Right cardiac atrium (tissue), 5 donors: ENCODE measurements around the gene CCSER1. TPM values are rescaled to one million over a fixed set of nuclear protein-coding genes. Genes with fewer than 3 reads are reported as not detected.

Source experiments
- ATAC-seq, 2 donors: fragments of 200-7000 bp; cut with Tn5 transposase; one replicate each; pipeline versions ENCODE4 v1.8.0 to v1.9.1; 2020; ENCODE audit warnings: moderate library complexity in 2 of 2, mild to moderate bottlenecking in 1 of 2
- DNase-seq, 3 donors: peaks; one replicate each; pipeline ENCODE4 v3.0.0-alpha.2; 2020
- H3K27ac ChIP-seq: one replicate; pipeline ENCODE4 v1.5.1; 2013; ENCODE audit warnings: mild to moderate bottlenecking, low read length, control low read depth, moderate library complexity
- H3K27me3 ChIP-seq: one replicate; pipeline ENCODE4 v1.6.1; 2013; ENCODE audit not compliant: control insufficient read depth, insufficient read depth
- H3K4me1 ChIP-seq: one replicate; pipeline ENCODE4 v1.6.1; 2013; ENCODE audit warnings: low read length; ENCODE audit not compliant: control insufficient read depth, insufficient read depth
- H3K4me3 ChIP-seq: one replicate; pipeline ENCODE4 v1.5.1; 2013; ENCODE audit warnings: low read length, control low read depth
- H3K9me3 ChIP-seq: one replicate; pipeline ENCODE4 v1.6.1; 2013; ENCODE audit warnings: low read length; ENCODE audit not compliant: control insufficient read depth
- WGBS: extraction: QIAGEN DNeasy Blood & Tissue Kit; methylation state at CpG from one replicate; pipeline ENCODE4 v1.1.7; 2013; 5-methylcytosine and 5-hydroxymethylcytosine counted together
- intact Hi-C, 4 donors: fragments of 100-400 bp; cut with DNase I; formaldehyde crosslinking; loops; one replicate each; pipeline versions ENCODE4 v1.11.0 to v1.14.0; 2022 to 2023
- polyA plus RNA-seq: library from polyadenylated mRNA; stranded (reverse); fragments of 200-250 nt; gene quantifications from one replicate; pipeline ENCODE4 v1.2.3, GENCODE V29; 2013
- total RNA-seq, 4 donors: library from RNA; stranded (reverse); fragmentation: NEBNext Ultra II Directional; extraction: Animal tissue kit (Norgen Biotek cat#: 25700); gene quantifications; one replicate each; pipeline ENCODE4 v1.2.1, GENCODE V29; 2021
- donor health status: healthy with polysubstance abuse.
- donor health status: DM: no; HTN: yes; CAD: no.
- donor health status: DM: no; HTN: no; CAD: no.
- donor health status: DM: no; HTN: yes; CAD: no; lungs with severe emphysema.
- donor health status: DM: yes; HTN: yes; CAD: no.

CCSER1 gene
- total and polyA plus RNA-seq, 5 donors, result 2.7 to 12.9 (median 10.4) TPM

GRCh38 chr4:90495936-90496335 lies 368.7 kb downstream of the CCSER1 start:
- DNase-seq, result no peak
- H3K27me3 ChIP-seq, result no peaks in the 10 kb centered on the region
- no peaks in the 10 kb centered on the region for H3K4me1 ChIP-seq
- intact Hi-C loops, result no loop called here
- H3K4me3 ChIP-seq, result no peak overlapping the region
- WGBS, result 54% methylated on average over 2 of the region's 2 CpGs
- no peak for ATAC-seq
- H3K27ac ChIP-seq, result no peak overlapping the region
- no peaks in the 10 kb centered on the region for H3K9me3 ChIP-seq

DNA sequence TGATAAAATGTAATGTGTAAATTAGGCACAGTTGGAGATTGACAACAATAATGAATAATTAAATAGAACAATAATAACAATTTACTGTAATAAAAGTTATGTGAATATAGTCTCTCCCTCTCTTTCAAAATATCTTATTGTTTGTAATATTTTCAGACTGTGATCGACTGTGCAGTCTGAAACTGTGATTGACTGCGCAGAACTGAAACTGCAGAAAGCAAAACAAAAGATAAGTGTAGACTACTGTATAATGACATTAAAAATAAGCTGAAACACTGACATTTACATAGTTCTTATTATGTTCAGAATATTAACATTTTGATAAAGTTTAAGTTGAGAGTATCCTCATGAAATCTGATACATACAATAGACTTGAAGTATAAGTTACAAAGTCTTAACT lies 371.0 kb downstream of the CCSER1 start:
- no peak overlapping the region for H3K27ac ChIP-seq
- intact Hi-C loops, result no loop called here
- no peaks in the 10 kb centered on the region for H3K4me1 ChIP-seq
- ATAC-seq, result no peak
- 86% methylated on average over 2 of the region's 2 CpGs for whole genome bisulfite sequencing
- no peaks in the 10 kb centered on the region for H3K27me3 ChIP-seq
- no peak for DNase-seq
- no peak overlapping the region for H3K4me3 ChIP-seq
- H3K9me3 ChIP-seq, result no peaks in the 10 kb centered on the region

GRCh38 chr4:90503677-90504076 lies 376.5 kb downstream of the CCSER1 start:
- Histone ChIP-seq H3K27me3 (no peaks in the 10 kb centered on the region), H3K4me1 (no peaks in the 10 kb centered on the region), H3K27ac (no peak overlapping the region), H3K4me3 (no peak overlapping the region), H3K9me3 (no peaks in the 10 kb centered on the region)
- intact Hi-C loops, result no loop called here
- DNase-seq (no peak), ATAC-seq (no peak)
- WGBS, result 87% methylated on average over 2 of the region's 2 CpGs

DNA sequence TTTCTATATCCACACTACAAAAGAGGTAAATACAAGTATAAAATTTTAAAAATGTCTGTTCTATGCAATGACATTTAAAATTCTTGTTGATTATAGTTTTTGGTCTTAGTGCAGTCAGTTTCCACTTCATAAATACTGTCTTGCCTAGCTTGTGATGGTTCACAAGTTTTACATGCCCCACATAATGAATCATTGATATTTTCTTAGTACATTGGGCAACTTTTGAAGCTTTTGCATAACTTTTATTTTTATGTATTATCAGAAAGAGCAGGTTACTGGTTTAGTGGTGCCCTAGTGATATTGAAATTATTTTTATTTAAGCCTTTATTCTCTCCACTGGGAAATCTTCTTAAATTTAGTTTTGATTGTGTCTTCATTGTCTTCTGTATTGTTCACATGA lies 388.0 kb downstream of the CCSER1 start:
- Histone ChIP-seq H3K9me3 (no peaks in the 10 kb centered on the region), H3K4me1 (no peaks in the 10 kb centered on the region), H3K4me3 (no peak overlapping the region), H3K27ac (no peak overlapping the region), H3K27me3 (no peaks in the 10 kb centered on the region)
- DNase-seq, result no peak
- no peak for ATAC-seq
- intact Hi-C loops, result no loop called here

DNA sequence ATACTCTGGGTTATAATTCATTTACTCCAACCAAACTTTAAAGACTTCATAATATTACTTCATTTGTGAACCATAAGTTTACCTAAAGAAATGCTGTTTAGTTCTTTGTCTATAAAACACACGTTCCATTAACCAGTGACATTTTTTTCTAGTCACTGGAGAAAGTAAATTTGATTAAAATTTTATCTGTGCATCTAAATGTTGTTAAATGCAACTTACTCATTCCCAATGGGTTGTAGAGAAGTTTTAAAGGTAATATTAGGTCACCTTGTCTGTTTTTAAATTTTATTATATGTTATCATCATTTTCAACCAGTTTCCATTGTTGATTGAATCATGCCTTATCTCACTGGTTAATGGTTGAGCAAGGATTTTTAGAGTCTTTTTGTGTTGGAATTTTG lies 401.4 kb downstream of the CCSER1 start:
- H3K4me1 ChIP-seq, result no peaks in the 10 kb centered on the region
- intact Hi-C loops, result no loop called here
- 74% methylated on average over 1 of the region's 1 CpG for WGBS
- H3K4me3 ChIP-seq, result no peak overlapping the region
- no peak for DNase-seq
- ATAC-seq, result no peak
- H3K27ac ChIP-seq, result no peak overlapping the region
- no peaks in the 10 kb centered on the region for H3K9me3 ChIP-seq
- H3K27me3 ChIP-seq, result no peaks in the 10 kb centered on the region

DNA sequence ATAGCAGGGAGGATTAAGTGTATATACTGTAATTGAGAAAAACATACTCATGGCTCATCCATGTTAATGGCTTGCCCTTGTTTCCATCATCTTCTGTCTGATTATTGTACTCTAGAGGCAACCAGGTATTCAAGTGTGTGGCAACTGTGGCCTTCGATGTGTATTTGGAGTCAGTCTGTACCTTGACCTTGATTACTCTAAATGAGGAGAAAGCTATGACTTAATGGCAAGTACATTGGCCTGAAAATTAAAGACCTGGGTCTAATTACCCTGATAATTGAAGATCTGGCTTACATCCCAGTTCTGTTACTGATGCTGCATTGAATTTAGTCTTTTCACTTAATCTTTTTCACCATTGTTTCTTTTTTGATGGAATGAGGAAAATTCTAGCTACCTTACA lies 409.2 kb downstream of the CCSER1 start:
- no peak overlapping the region for H3K27ac ChIP-seq
- no peaks in the 10 kb centered on the region for H3K4me1 ChIP-seq
- H3K27me3 ChIP-seq, result no peaks in the 10 kb centered on the region
- ATAC-seq (no peak), DNase-seq (no peak)
- intact Hi-C loops, result no loop called here
- H3K9me3 ChIP-seq, result no peaks in the 10 kb centered on the region
- 92% methylated on average over 1 of the region's 1 CpG for WGBS
- H3K4me3 ChIP-seq, result no peak overlapping the region

GRCh38 chr4:90537491-90537890 lies 410.3 kb downstream of the CCSER1 start:
- no peak for ATAC-seq
- Histone ChIP-seq H3K27ac (no peak overlapping the region), H3K27me3 (no peaks in the 10 kb centered on the region), H3K9me3 (no peaks in the 10 kb centered on the region), H3K4me1 (no peaks in the 10 kb centered on the region), H3K4me3 (no peak overlapping the region)
- no peak for DNase-seq
- intact Hi-C loops, result no loop called here
- WGBS, result 79% methylated on average over 3 of the region's 3 CpGs

GRCh38 chr4:90540536-90540935 lies 413.3 kb downstream of the CCSER1 start:
- no peak overlapping the region for H3K4me3 ChIP-seq
- DNase-seq (no peak), ATAC-seq (no peak)
- no peak overlapping the region for H3K27ac ChIP-seq
- H3K9me3 ChIP-seq, result no peaks in the 10 kb centered on the region
- H3K4me1 ChIP-seq, result no peaks in the 10 kb centered on the region
- intact Hi-C loops, result no loop called here
- no peaks in the 10 kb centered on the region for H3K27me3 ChIP-seq

DNA sequence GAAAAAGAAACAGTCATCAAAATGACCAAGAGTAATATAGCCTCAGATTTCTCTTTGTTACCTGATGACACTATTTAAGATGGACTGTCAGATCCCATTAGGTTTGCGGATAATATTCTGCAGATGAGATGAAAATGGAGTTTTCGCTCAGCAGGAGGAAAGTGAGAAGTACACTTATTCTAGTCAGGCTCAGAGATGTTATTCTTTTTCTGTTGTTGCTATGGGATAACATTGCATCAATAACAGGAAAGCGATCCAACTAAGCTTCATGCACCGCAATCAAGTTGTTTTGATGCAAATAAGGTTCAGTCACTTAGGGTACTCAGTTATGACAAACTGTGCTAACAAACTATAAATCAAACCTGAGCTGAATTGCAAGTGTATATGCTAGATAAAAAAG lies 415.0 kb downstream of the CCSER1 start:
- no peak for DNase-seq
- H3K27me3 ChIP-seq, result no peaks in the 10 kb centered on the region
- no peaks in the 10 kb centered on the region for H3K4me1 ChIP-seq
- H3K27ac ChIP-seq, result no peak overlapping the region
- H3K9me3 ChIP-seq, result no peaks in the 10 kb centered on the region
- no peak overlapping the region for H3K4me3 ChIP-seq
- ATAC-seq, result no peak
- 83% methylated on average over 4 of the region's 4 CpGs for WGBS
- intact Hi-C loops, result no loop called here

DNA sequence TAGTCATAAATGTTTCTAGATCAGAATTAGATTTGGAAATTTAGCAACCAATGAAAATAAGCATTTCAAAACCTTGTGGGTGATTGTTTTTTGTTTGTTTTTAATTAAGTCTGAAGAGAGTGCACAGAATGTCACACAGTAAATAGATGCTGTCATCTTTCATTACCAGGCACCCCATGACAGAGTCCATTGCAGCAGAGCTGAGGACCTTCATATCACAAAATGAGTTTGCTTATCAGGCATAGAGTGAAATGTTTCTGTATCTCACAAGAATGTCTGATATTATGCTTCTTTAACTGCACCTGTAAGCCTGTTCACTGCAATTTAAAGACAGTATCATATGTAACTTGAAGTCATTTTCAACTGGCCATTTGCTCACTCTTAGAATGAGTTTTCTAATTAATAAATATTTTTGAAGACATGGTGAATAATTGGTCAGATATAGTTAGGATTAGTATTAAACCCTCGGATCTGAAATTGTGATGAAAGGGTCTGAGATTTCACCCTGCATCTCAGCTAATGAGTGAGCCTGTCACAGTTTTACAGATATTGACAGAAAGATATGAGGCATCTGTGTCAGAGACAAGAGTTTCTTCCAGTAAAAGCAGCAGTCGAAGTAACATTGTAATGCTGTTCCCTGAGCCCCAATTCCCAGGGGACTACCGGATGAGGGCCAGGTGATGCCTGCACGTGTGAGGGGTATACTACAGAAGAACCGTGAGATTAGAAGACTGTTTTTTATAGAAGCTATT lies 416.4 kb downstream of the CCSER1 start:
- Histone ChIP-seq H3K9me3 (no peaks in the 10 kb centered on the region), H3K27ac (no peak overlapping the region), H3K27me3 (no peaks in the 10 kb centered on the region), H3K4me1 (no peaks in the 10 kb centered on the region), H3K4me3 (no peak overlapping the region)
- intact Hi-C loops, result no loop called here
- no peak for DNase-seq
- WGBS, result 65% methylated on average over 5 of the region's 5 CpGs
- no peak for ATAC-seq

DNA sequence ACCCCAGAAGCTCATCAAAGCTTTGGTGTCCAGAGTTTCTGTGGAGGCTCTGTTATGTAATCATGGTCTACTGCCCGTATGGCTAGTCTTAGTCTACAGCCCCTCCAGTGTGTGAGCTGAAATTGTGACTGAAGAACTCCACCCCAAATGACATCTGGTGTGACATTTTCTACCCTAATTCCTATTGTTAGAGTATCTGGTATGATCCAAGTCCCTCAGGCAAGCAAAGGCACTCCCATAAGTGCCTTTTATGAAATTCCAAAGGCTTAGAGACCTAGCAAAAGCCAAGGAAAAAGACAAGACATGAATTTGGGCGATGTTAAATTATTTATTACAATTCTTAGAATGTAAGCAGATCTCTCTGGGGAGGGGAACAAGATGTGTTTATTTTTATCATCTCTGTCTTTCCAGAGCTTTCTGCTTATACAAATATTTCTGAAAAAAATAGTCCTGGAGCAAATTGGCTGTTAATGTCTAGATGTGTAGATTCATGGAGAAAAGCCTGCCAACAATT lies 417.4 kb downstream of the CCSER1 start:
- ATAC-seq (no peak), DNase-seq (no peak)
- no peak overlapping the region for H3K27ac ChIP-seq
- H3K27me3 ChIP-seq, result no peaks in the 10 kb centered on the region
- H3K4me3 ChIP-seq, result no peak overlapping the region
- H3K9me3 ChIP-seq, result no peaks in the 10 kb centered on the region
- 71% methylated on average over 2 of the region's 2 CpGs for WGBS
- intact Hi-C loops, result no loop called here
- H3K4me1 ChIP-seq, result no peaks in the 10 kb centered on the region

DNA sequence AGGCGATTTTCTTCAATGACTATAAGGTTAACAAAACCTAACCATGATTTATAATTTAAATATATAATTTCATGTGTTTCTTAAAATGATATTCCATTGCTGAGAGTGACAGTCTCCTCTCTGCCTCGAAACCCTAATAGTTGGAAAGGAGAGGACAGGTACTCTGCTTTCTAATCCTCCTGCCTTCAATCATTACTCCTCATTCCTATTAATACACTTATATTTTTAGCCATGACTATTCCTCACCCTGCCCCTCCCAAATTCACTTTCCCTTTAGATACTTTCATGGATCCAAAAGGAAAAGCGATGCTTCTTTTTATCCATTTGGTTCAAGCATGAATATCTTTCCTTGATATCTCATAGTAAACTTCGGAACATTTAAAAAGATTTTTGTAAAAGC lies 418.2 kb downstream of the CCSER1 start:
- no peaks in the 10 kb centered on the region for H3K4me1 ChIP-seq
- WGBS, result 93% methylated on average over 4 of the region's 4 CpGs

More for the DNA sequence above, 418.2 kb downstream of the CCSER1 start:
- H3K27me3 ChIP-seq, result no peaks in the 10 kb centered on the region
- no peak overlapping the region for H3K27ac ChIP-seq
- intact Hi-C loops, result no loop called here
- H3K9me3 ChIP-seq, result no peaks in the 10 kb centered on the region
- ATAC-seq, result no peak
- H3K4me3 ChIP-seq, result no peak overlapping the region
- no peak for DNase-seq
